ENCODE results near the gene KLF4.

KLF4 gene

DNA sequence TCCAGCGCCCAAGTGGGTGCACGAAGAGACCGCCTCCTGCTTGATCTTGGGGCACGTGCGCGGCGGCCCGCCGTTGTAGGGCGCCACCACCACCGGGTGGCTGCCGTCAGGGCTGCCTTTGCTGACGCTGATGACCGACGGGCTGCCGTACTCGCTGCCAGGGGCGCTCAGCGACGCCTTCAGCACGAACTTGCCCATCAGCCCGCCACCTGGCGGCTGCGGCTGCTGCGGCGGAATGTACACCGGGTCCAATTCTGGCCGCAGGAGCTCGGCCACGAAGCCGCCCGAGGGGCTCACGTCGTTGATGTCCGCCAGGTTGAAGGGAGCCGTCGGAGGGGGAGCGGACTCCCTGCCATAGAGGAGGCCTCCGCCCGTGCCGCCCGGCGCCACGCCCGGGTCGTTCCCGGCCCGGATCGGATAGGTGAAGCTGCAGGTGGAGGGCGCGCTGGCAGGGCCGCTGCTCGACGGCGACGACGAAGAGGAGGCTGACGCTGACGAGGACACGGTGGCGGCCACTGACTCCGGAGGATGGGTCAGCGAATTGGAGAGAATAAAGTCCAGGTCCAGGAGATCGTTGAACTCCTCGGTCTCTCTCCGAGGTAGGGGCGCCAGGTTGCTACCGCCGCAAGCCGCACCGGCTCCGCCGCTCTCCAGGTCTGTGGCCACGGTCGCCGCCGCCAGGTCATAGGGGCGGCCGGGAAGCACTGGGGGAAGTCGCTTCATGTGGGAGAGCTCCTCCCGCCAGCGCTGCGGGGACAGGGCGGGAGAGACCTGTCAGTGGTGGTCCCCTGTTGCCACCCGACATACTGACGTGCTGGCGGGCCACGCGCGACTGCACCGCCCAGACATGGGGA, 1.8 kb downstream of the KLF4 start:
- DNase-seq (ENCODE audit: low read depth), result peak; percentile 63
- H3K4me3 ChIP-seq (replicated peaks; ENCODE audit: low read depth, low read length), result peak overlapping the region; percentile 85
- peak; percentile 49 for TF ChIP-seq CTCF (IDR thresholded peaks at IDR 0.05; ENCODE audit: low read length, missing control alignments)

DNA sequence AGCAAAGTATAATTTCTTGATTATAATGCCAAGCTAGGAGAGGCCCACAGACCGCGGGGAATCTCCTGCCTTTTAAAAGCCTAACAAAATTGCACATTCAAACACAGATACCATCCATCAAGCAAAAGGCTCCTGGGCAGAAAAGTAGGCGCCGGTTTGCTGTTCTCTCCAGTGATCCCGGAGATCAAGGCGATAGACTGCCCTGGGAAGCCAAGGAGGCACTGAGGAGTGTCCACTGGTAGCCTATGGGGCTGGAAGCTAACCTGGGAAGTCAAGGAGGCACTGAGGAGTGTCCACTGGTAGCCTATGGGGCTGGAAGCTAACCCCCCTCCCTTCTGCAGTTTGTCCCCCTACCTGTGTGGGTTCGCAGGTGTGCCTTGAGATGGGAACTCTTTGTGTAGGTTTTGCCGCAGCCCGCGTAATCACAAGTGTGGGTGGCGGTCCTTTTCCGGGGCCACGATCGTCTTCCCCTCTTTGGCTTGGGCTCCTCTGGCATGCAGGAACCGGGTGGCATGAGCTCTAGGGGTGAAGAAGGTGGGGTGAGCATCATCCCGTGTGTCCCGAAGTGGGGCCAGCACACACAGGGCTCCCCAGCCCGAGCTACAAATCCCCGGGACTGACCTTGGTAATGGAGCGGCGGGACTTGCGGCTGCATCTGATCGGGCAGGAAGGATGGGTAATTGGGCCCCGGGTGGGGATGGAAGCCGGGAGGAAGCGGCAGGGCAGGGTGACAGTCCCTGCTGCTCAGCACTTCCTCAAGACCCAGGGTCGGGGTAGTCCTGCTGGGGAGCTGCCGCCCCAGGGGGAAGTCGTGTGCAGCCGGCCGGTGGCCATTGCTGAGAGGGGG, 2.7 kb downstream of the KLF4 start:
- no peak for TF ChIP-seq CTCF (IDR thresholded peaks at IDR 0.05; ENCODE audit: low read length, missing control alignments)

GRCh38 chr9:107485458-107486043, 4.0 kb downstream of the KLF4 start:
- no peak for DNase-seq (ENCODE audit: low read depth)
- H3K4me3 ChIP-seq (replicated peaks; ENCODE audit: low read depth, low read length), result peak overlapping the region; percentile 25
- TF ChIP-seq CTCF (IDR thresholded peaks at IDR 0.05; ENCODE audit: low read length, missing control alignments), result no peak

More for the DNA sequence above, 2.7 kb downstream of the KLF4 start:
- H3K4me3 ChIP-seq (replicated peaks; ENCODE audit: low read depth, low read length), result peak overlapping the region; percentile 85
- DNase-seq (ENCODE audit: low read depth), result no peak

DNA sequence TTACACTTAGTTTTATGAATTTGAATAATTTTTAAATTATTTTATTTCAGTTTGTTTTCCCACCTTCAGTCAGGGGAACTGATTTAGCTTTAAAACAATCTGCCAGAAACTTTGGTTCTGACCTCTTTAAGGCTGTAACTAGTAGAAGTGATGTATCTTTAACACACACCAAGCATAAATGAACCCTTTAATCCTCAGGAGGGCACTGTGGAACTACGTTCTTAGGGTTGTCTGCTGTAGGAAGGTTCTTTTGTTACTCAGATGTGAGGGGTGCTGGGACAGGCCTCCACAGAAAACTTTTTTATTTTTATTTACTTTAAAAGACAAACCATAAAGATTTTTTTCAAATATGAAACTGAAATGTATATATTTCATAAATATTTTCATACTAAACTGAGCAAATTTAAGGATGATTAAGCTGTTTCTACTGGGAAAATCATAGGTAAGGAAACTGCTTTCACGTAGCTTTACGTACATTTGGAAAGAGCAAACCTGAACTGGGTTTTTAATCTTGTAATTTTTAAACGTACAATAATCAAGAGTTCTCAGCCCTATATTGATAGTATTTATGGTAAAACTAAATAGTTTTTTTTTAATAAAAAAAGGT, 5.3 kb downstream of the KLF4 start:
- H3K4me3 ChIP-seq (replicated peaks; ENCODE audit: low read depth, low read length), result no peak overlapping the region
- TF ChIP-seq CTCF (IDR thresholded peaks at IDR 0.05; ENCODE audit: low read length, missing control alignments), result peak; percentile 57
- DNase-seq (ENCODE audit: low read depth), result peak; percentile 93

- DNase-seq (ENCODE audit: low read depth), result no peak
- no peak overlapping the region for H3K4me3 ChIP-seq (replicated peaks; ENCODE audit: low read depth, low read length)
- TF ChIP-seq CTCF (IDR thresholded peaks at IDR 0.05; ENCODE audit: low read length, missing control alignments), result no peak
Observed at GRCh38 chr9:107483666-107484065, 5.9 kb downstream of the KLF4 start.

- no peak for DNase-seq (ENCODE audit: low read depth)
- H3K4me3 ChIP-seq (replicated peaks; ENCODE audit: low read depth, low read length), result no peak overlapping the region
- TF ChIP-seq CTCF (IDR thresholded peaks at IDR 0.05; ENCODE audit: low read length, missing control alignments), result peak; percentile 34
Observed at GRCh38 chr9:107481035-107481434, 8.5 kb downstream of the KLF4 start.
